ENCODE data around the gene CCL22.

- TF ChIP-seq CTCF (IDR thresholded peaks at IDR 0.05 in 2 of 3, conservative IDR thresholded peaks at IDR 0.05 in 1 of 3; ENCODE audit: borderline replicate concordance in 1 of 3, insufficient read depth in 1 of 3, low read depth in 2 of 3, low read length in 2 of 3), result no peak
- TF ChIP-seq, protein P1, sequence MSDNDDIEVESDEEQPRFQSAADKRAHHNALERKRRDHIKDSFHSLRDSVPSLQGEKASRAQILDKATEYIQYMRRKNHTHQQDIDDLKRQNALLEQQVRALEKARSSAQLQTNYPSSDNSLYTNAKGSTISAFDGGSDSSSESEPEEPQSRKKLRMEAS (IDR thresholded peaks at IDR 0.05), result no peak
- no peak for TF ChIP-seq ATF3 (IDR thresholded peaks at IDR 0.05)
- no peak for TF ChIP-seq EZH2 (IDR thresholded peaks at IDR 0.05)
- TF ChIP-seq SIN3A (IDR thresholded peaks at IDR 0.05; ENCODE audit: low read depth), result no peak
- no peak for TF ChIP-seq SP1 (IDR thresholded peaks at IDR 0.05; ENCODE audit: low read depth)
- no peak for TF ChIP-seq POLR2AphosphoS5 (IDR thresholded peaks at IDR 0.05; ENCODE audit: low read depth, low read length)
- no peak for TF ChIP-seq EZH2phosphoT487 (IDR thresholded peaks at IDR 0.05; ENCODE audit: borderline replicate concordance)
- TF ChIP-seq EGR1 (IDR thresholded peaks at IDR 0.05; ENCODE audit: low read depth), result no peak
- no peak for TF ChIP-seq POLR2A (IDR thresholded peaks at IDR 0.05; ENCODE audit: borderline replicate concordance, extremely low read depth, insufficient read depth, insufficient read length)
- TF ChIP-seq, protein P2, sequence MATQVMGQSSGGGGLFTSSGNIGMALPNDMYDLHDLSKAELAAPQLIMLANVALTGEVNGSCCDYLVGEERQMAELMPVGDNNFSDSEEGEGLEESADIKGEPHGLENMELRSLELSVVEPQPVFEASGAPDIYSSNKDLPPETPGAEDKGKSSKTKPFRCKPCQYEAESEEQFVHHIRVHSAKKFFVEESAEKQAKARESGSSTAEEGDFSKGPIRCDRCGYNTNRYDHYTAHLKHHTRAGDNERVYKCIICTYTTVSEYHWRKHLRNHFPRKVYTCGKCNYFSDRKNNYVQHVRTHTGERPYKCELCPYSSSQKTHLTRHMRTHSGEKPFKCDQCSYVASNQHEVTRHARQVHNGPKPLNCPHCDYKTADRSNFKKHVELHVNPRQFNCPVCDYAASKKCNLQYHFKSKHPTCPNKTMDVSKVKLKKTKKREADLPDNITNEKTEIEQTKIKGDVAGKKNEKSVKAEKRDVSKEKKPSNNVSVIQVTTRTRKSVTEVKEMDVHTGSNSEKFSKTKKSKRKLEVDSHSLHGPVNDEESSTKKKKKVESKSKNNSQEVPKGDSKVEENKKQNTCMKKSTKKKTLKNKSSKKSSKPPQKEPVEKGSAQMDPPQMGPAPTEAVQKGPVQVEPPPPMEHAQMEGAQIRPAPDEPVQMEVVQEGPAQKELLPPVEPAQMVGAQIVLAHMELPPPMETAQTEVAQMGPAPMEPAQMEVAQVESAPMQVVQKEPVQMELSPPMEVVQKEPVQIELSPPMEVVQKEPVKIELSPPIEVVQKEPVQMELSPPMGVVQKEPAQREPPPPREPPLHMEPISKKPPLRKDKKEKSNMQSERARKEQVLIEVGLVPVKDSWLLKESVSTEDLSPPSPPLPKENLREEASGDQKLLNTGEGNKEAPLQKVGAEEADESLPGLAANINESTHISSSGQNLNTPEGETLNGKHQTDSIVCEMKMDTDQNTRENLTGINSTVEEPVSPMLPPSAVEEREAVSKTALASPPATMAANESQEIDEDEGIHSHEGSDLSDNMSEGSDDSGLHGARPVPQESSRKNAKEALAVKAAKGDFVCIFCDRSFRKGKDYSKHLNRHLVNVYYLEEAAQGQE (IDR thresholded peaks at IDR 0.05; ENCODE audit: low read depth), result no peak
- no peak for TF ChIP-seq ELF1 (IDR thresholded peaks at IDR 0.05; ENCODE audit: borderline replicate concordance, low read depth)
- TF ChIP-seq CEBPB (IDR thresholded peaks at IDR 0.05; ENCODE audit: low read depth), result no peak
Measured at GRCh38 chr16:57387598-57388354, 29.2 kb downstream of the CCL22 start.
